WTC11 (cell line): ENCODE data around the gene WRAP73.

ENCODE experiments used
- FOXP1 ChIP-seq: sonication (generic); formaldehyde crosslinking; IDR thresholded peaks from 2 replicates; pipeline ENCODE4 v1.8.0; 2022; ENCODE audit warnings: missing genetic modification reagents, mild to moderate bottlenecking, moderate library complexity, borderline replicate concordance
- MAX ChIP-seq: sonication (generic); formaldehyde crosslinking; IDR thresholded peaks from 2 replicates; pipeline ENCODE4 v1.8.0; 2022; ENCODE audit warnings: mild to moderate bottlenecking, missing genetic modification reagents
- TF ChIP-seq, protein P1 (sequence below): sonication (generic); formaldehyde crosslinking; conservative IDR thresholded peaks from 2 replicates; pipeline ENCODE4 v1.8.1; 2023; ENCODE audit warnings: mild to moderate bottlenecking, low read depth, missing genetic modification reagents, moderate library complexity
- TF ChIP-seq, protein P2 (sequence below): fragments of 200-600 bp; IDR thresholded peaks from 2 replicates; pipeline ENCODE4 v1.8.0; 2022; ENCODE audit warnings: antibody characterized with exemption
- TF ChIP-seq, protein P3 (sequence below): sonication (generic); formaldehyde crosslinking; IDR thresholded peaks from 2 replicates; pipeline ENCODE4 v1.8.0; 2022; ENCODE audit warnings: mild to moderate bottlenecking, missing genetic modification reagents

DNA sequence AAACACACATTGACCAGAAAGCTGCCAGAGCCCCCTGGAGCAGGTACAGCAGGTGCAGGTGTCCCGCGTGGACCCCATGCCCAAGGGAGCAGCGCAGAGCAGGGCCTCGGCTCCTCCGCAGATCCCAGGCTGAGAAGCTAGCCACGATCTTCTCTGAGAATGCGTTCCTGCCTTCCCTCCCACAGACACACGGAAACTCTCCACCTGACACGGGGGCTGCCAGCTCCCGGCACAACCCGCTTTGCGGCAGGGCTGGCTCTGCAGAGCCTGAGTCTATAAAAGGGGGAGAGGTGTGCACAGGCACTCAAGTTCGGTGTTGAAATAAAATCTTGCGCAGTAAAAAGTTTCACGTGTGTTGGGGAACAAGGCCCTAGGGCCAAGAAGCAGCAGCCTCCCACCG, 48.2 kb downstream of the WRAP73 start:
- TF ChIP-seq, protein P1, sequence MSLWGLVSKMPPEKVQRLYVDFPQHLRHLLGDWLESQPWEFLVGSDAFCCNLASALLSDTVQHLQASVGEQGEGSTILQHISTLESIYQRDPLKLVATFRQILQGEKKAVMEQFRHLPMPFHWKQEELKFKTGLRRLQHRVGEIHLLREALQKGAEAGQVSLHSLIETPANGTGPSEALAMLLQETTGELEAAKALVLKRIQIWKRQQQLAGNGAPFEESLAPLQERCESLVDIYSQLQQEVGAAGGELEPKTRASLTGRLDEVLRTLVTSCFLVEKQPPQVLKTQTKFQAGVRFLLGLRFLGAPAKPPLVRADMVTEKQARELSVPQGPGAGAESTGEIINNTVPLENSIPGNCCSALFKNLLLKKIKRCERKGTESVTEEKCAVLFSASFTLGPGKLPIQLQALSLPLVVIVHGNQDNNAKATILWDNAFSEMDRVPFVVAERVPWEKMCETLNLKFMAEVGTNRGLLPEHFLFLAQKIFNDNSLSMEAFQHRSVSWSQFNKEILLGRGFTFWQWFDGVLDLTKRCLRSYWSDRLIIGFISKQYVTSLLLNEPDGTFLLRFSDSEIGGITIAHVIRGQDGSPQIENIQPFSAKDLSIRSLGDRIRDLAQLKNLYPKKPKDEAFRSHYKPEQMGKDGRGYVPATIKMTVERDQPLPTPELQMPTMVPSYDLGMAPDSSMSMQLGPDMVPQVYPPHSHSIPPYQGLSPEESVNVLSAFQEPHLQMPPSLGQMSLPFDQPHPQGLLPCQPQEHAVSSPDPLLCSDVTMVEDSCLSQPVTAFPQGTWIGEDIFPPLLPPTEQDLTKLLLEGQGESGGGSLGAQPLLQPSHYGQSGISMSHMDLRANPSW (CRISPR knock-in tag), result no peak
- TF ChIP-seq MAX (CRISPR knock-in tag), result no peak
- no peak for TF ChIP-seq FOXP1 (CRISPR knock-in tag)
- TF ChIP-seq, protein P2, sequence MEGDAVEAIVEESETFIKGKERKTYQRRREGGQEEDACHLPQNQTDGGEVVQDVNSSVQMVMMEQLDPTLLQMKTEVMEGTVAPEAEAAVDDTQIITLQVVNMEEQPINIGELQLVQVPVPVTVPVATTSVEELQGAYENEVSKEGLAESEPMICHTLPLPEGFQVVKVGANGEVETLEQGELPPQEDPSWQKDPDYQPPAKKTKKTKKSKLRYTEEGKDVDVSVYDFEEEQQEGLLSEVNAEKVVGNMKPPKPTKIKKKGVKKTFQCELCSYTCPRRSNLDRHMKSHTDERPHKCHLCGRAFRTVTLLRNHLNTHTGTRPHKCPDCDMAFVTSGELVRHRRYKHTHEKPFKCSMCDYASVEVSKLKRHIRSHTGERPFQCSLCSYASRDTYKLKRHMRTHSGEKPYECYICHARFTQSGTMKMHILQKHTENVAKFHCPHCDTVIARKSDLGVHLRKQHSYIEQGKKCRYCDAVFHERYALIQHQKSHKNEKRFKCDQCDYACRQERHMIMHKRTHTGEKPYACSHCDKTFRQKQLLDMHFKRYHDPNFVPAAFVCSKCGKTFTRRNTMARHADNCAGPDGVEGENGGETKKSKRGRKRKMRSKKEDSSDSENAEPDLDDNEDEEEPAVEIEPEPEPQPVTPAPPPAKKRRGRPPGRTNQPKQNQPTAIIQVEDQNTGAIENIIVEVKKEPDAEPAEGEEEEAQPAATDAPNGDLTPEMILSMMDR, result no peak
- TF ChIP-seq, protein P3, sequence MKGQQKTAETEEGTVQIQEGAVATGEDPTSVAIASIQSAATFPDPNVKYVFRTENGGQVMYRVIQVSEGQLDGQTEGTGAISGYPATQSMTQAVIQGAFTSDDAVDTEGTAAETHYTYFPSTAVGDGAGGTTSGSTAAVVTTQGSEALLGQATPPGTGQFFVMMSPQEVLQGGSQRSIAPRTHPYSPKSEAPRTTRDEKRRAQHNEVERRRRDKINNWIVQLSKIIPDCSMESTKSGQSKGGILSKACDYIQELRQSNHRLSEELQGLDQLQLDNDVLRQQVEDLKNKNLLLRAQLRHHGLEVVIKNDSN (CRISPR knock-in tag), result no peak
